HG03175 (cell line): ENCODE measurements around the gene GAA.

Source experiments
- ATAC-seq: cut with Tn5 transposase; IDR thresholded peaks from one replicate; pipeline ENCODE4 v1.9.1; 2021; ENCODE audit warnings: mild to moderate bottlenecking, moderate library complexity; ENCODE audit not compliant: unreplicated experiment

GAA gene

GRCh38 chr17:80116921-80117380 is 15.6 kb downstream of the GAA start:
- no peak for ATAC-seq

- ATAC-seq: no peak
Measured at GRCh38 chr17:80117491-80118401, 16.4 kb downstream of the GAA start.

- no peak for ATAC-seq
Measured at GRCh38 chr17:80118601-80119270, 17.4 kb downstream of the GAA start.

- no peak for ATAC-seq
Measured at GRCh38 chr17:80119271-80119791, 17.9 kb downstream of the GAA start.

GRCh38 chr17:80119839-80120238 is 18.5 kb downstream of the GAA start:
- ATAC-seq: no peak

- ATAC-seq: no peak
Measured at GRCh38 chr17:80122026-80122575, 20.7 kb downstream of the GAA start.

GRCh38 chr17:80122926-80123505 is 21.6 kb downstream of the GAA start:
- no peak for ATAC-seq

GRCh38 chr17:80123791-80124190 is 22.4 kb downstream of the GAA start:
- ATAC-seq: no peak

- ATAC-seq: no peak
Measured at GRCh38 chr17:80124351-80124981, 23.1 kb downstream of the GAA start.

- ATAC-seq: no peak
Measured at GRCh38 chr17:80125656-80126448, 24.5 kb downstream of the GAA start.

- no peak for ATAC-seq
Measured at GRCh38 chr17:80126449-80126715, 25.0 kb downstream of the GAA start.

- no peak for ATAC-seq
Measured at GRCh38 chr17:80129006-80129565, 27.7 kb downstream of the GAA start.

GRCh38 chr17:80130992-80131391 is 29.6 kb downstream of the GAA start:
- ATAC-seq: no peak

GRCh38 chr17:80132906-80133625 is 31.7 kb downstream of the GAA start:
- no peak for ATAC-seq

- ATAC-seq: no peak
Measured at GRCh38 chr17:80133626-80133970, 32.2 kb downstream of the GAA start.

- ATAC-seq: no peak
Measured at GRCh38 chr17:80137131-80137530, 35.8 kb downstream of the GAA start.

GRCh38 chr17:80138856-80139426 is 37.6 kb downstream of the GAA start:
- no peak for ATAC-seq

- no peak for ATAC-seq
Measured at GRCh38 chr17:80141463-80142165, 40.2 kb downstream of the GAA start.
